ENCODE results near the gene SLC35F6.
A peak's percentile ranks its signal among the peaks of the same experiment; 100 is the strongest.

Gene SLC35F6

DNA sequence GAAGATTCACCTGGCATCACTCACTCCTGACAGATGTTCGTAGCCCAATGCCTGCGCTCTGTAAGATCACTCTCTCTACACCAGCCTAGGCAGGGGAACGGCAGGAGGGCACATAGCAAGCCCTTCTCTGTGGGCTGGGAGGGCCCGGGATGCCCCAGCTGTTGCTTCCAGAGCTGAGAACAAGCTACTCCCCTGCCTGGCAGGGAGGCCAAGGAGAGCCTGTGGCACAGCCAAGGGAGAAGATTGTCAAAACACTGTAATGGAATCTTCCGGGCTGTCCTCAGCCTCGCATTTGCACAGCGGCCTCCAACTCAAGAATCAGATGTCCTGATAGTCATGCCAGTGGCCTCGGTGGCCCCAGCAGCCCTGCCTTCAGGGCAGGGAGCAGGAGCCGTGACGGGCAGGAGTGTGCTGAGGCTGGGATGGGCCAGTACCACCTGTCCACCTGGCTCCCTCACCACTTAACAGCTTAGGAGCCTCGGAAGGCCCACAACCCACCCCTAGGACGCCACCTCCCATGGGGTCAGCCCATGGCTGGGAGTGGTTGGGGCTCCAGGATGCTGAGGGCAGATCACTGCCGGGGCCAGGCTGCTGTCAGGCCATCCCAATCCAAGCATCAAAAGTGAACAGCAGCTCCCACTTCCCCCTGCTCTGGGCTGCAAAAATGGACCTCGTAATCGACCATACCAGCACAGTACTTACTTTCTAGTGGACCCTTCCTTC lies 21.9 kb upstream of the SLC35F6 start:
- no peaks in the 10 kb centered on the region for H3K27me3 ChIP-seq (ENCODE audit: low read length)
- TF ChIP-seq, protein P1, sequence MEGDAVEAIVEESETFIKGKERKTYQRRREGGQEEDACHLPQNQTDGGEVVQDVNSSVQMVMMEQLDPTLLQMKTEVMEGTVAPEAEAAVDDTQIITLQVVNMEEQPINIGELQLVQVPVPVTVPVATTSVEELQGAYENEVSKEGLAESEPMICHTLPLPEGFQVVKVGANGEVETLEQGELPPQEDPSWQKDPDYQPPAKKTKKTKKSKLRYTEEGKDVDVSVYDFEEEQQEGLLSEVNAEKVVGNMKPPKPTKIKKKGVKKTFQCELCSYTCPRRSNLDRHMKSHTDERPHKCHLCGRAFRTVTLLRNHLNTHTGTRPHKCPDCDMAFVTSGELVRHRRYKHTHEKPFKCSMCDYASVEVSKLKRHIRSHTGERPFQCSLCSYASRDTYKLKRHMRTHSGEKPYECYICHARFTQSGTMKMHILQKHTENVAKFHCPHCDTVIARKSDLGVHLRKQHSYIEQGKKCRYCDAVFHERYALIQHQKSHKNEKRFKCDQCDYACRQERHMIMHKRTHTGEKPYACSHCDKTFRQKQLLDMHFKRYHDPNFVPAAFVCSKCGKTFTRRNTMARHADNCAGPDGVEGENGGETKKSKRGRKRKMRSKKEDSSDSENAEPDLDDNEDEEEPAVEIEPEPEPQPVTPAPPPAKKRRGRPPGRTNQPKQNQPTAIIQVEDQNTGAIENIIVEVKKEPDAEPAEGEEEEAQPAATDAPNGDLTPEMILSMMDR (IDR thresholded peaks at IDR 0.05; ENCODE audit: insufficient read depth, low read length, poor library complexity, severe bottlenecking), result no peak
- no peak for TF ChIP-seq EZH2phosphoT487 (conservative IDR thresholded peaks at IDR 0.05; ENCODE audit: low read length)
- no peaks in the 10 kb centered on the region for H3K9me3 ChIP-seq (ENCODE audit: insufficient read depth, low read length)
- H4K20me1 ChIP-seq (ENCODE audit: low read depth, low read length), result no peaks in the 10 kb centered on the region
- H3K9ac ChIP-seq (ENCODE audit: low read length), result no peak overlapping the region
- no peak overlapping the region for H3K4me2 ChIP-seq (ENCODE audit: low read depth, low read length, poor library complexity, severe bottlenecking)
- H3K79me2 ChIP-seq (ENCODE audit: insufficient read depth, low read length), result no peaks in the 10 kb centered on the region
- H3K27ac ChIP-seq (ENCODE audit: low read depth, low read length), result no peak overlapping the region
- H2AFZ ChIP-seq (ENCODE audit: low read depth, low read length, severe bottlenecking), result no peak overlapping the region
- H3F3A ChIP-seq (ENCODE audit: insufficient read depth), result no peaks in the 10 kb centered on the region
- no peaks in the 10 kb centered on the region for H3K36me3 ChIP-seq (ENCODE audit: low read length)
- no peak overlapping the region for H3K4me3 ChIP-seq (ENCODE audit: insufficient read depth, low read length, poor library complexity, severe bottlenecking)
- H3K9me2 ChIP-seq (replicated peaks; ENCODE audit: insufficient read depth, low read length), result no peaks in the 10 kb centered on the region

DNA sequence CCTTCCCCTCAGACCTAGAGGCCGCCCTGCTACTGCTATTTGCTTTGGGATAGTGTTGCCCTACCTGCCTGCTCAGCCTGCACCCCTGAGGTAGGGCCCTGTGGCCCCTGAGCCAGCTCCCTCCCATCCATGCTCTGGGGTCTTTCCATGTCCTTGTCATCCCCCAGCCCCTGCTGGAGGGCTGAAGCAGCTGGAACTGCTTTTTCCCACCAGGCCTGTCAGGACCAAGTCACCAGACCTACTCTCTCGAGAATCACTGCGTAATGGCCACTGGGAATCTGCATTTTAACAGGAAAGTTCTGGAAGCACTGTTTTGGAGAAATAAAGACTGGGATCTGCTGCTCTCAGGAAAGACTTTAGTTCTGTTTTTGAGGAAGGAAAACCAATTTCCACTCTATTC lies 20.2 kb upstream of the SLC35F6 start:
- Histone ChIP-seq H3K4me2 (ENCODE audit: low read depth, low read length, poor library complexity, severe bottlenecking) (no peak overlapping the region), H3K27me3 (ENCODE audit: low read length) (no peaks in the 10 kb centered on the region), H3K36me3 (ENCODE audit: low read length) (no peaks in the 10 kb centered on the region), H3K79me2 (ENCODE audit: insufficient read depth, low read length) (no peaks in the 10 kb centered on the region), H3K4me3 (ENCODE audit: insufficient read depth, low read length, poor library complexity, severe bottlenecking) (no peak overlapping the region), H2AFZ (ENCODE audit: low read depth, low read length, severe bottlenecking) (no peak overlapping the region), H4K20me1 (ENCODE audit: low read depth, low read length) (no peaks in the 10 kb centered on the region), H3K27ac (ENCODE audit: low read depth, low read length) (no peak overlapping the region), H3F3A (ENCODE audit: insufficient read depth) (no peaks in the 10 kb centered on the region), H3K9me2 (replicated peaks; ENCODE audit: insufficient read depth, low read length) (no peaks in the 10 kb centered on the region), H3K9ac (ENCODE audit: low read length) (no peak overlapping the region), H3K9me3 (ENCODE audit: insufficient read depth, low read length) (no peaks in the 10 kb centered on the region)
- TF ChIP-seq EZH2phosphoT487 (conservative IDR thresholded peaks at IDR 0.05; ENCODE audit: low read length), result no peak

DNA sequence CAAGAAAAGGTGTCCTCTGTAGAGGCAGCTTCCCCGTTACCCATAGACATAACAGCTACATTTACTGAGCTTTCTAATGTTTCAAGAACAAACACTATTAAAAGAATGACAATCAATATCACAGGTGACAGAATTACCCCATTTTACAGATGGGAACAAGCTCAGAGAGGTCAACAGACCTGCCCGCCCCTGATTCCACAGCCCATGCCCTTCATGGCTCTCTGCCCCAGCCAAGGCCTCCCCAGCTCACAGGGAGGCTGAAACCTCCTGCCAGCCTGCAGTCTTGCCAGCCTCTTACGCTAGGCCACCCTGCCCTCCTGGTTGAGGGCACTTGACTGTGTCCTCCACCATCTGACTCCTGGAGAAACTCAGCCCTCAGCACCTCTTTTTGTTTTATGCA lies 19.1 kb upstream of the SLC35F6 start:
- Histone ChIP-seq H3K9me3 (ENCODE audit: insufficient read depth, low read length) (no peaks in the 10 kb centered on the region), H3K27ac (ENCODE audit: low read depth, low read length) (no peak overlapping the region), H2AFZ (ENCODE audit: low read depth, low read length, severe bottlenecking) (no peak overlapping the region), H3K27me3 (ENCODE audit: low read length) (no peaks in the 10 kb centered on the region), H3K36me3 (ENCODE audit: low read length) (no peaks in the 10 kb centered on the region), H3K9ac (ENCODE audit: low read length) (no peak overlapping the region), H3K79me2 (ENCODE audit: insufficient read depth, low read length) (no peaks in the 10 kb centered on the region), H3K4me3 (ENCODE audit: insufficient read depth, low read length, poor library complexity, severe bottlenecking) (no peak overlapping the region), H3K9me2 (replicated peaks; ENCODE audit: insufficient read depth, low read length) (no peaks in the 10 kb centered on the region), H3K4me2 (ENCODE audit: low read depth, low read length, poor library complexity, severe bottlenecking) (no peak overlapping the region), H3F3A (ENCODE audit: insufficient read depth) (no peaks in the 10 kb centered on the region), H4K20me1 (ENCODE audit: low read depth, low read length) (no peaks in the 10 kb centered on the region)
- TF ChIP-seq, protein P1 (IDR thresholded peaks at IDR 0.05; ENCODE audit: insufficient read depth, low read length, poor library complexity, severe bottlenecking), result no peak
- TF ChIP-seq EZH2phosphoT487 (conservative IDR thresholded peaks at IDR 0.05; ENCODE audit: low read length), result no peak

DNA sequence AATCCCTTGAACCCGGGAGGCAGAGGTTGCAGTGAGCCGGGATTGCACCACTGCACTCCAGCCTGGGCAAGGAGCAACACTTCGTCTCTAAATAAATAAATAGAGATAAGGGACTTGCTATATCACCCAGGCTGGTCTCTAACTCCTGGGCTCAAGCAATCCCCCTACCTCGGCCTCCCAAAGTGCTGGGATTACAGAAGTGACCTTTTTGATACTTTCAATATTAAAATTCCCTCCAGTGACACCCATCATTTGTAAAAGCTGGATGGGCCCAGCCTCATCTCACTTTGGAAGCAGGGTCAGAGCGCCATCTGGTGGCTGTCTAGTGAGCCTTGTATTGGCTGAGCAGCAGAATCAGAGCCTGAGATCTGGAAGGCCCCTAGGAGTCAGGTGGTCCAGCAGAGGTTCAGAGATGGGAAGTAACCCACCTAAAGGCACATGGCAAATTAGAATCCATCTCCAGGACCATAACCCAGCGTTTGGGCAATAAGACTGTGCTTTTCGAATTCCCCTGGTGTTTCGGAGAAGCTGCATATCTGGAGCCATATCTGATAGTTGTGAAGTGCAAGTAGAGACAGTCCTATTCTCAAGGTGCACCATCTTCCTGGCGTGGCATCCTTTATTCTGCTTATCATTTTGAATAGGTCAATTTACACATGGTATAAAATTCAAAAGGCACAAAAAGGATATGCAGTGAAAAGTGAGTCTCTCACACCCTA lies 18.3 kb upstream of the SLC35F6 start:
- TF ChIP-seq, protein P1 (IDR thresholded peaks at IDR 0.05; ENCODE audit: insufficient read depth, low read length, poor library complexity, severe bottlenecking), result peak; percentile 89
- no peak for TF ChIP-seq EZH2phosphoT487 (conservative IDR thresholded peaks at IDR 0.05; ENCODE audit: low read length)
- no peak overlapping the region for H2AFZ ChIP-seq (ENCODE audit: low read depth, low read length, severe bottlenecking)
- no peak overlapping the region for H3K4me3 ChIP-seq (ENCODE audit: insufficient read depth, low read length, poor library complexity, severe bottlenecking)
- H3K79me2 ChIP-seq (ENCODE audit: insufficient read depth, low read length), result no peaks in the 10 kb centered on the region
- H4K20me1 ChIP-seq (ENCODE audit: low read depth, low read length), result no peaks in the 10 kb centered on the region
- H3K27ac ChIP-seq (ENCODE audit: low read depth, low read length), result no peak overlapping the region
- no peaks in the 10 kb centered on the region for H3K27me3 ChIP-seq (ENCODE audit: low read length)
- H3K4me2 ChIP-seq (ENCODE audit: low read depth, low read length, poor library complexity, severe bottlenecking), result no peak overlapping the region
- no peaks in the 10 kb centered on the region for H3K36me3 ChIP-seq (ENCODE audit: low read length)
- no peaks in the 10 kb centered on the region for H3K9me3 ChIP-seq (ENCODE audit: insufficient read depth, low read length)
- H3K9me2 ChIP-seq (replicated peaks; ENCODE audit: insufficient read depth, low read length), result no peaks in the 10 kb centered on the region
- H3K9ac ChIP-seq (ENCODE audit: low read length), result no peak overlapping the region
- H3F3A ChIP-seq (ENCODE audit: insufficient read depth), result no peaks in the 10 kb centered on the region

All from SU-DHL-6 (cell line).